Endothelial cell of umbilical vein (primary cell): ENCODE measurements around the gene GRIFIN.

Source experiments
- CTCF ChIP-seq, 2 donors: IDR thresholded peaks; 1 replicate in 1 of 2; 2 replicates in 1 of 2; pipeline ENCODE4 v1.5.1; 2011; ENCODE audit warnings: low read length in 2 of 2, mild to moderate bottlenecking in 2 of 2, moderate library complexity in 2 of 2, control low read depth in 1 of 2, inconsistent platforms in 1 of 2, low read depth in 1 of 2; ENCODE audit not compliant: insufficient read depth in 1 of 2; ENCODE audit errors: extremely low read depth in 1 of 2
- EZH2 ChIP-seq: IDR thresholded peaks from 2 replicates; pipeline ENCODE4 v1.6.1; 2012; ENCODE audit warnings: borderline replicate concordance, low read depth, mild to moderate bottlenecking, moderate library complexity, low read length, inconsistent platforms; ENCODE audit not compliant: severe bottlenecking
- FOS ChIP-seq: IDR thresholded peaks from 2 replicates; pipeline ENCODE4 v1.6.1; 2011; ENCODE audit warnings: mild to moderate bottlenecking, low read length, moderate library complexity, borderline replicate concordance; ENCODE audit not compliant: insufficient read depth
- JUN ChIP-seq: IDR thresholded peaks from 2 replicates; pipeline ENCODE4 v1.6.1; 2011; ENCODE audit warnings: borderline replicate concordance, low read depth; ENCODE audit not compliant: insufficient read length, insufficient read depth
- MAX ChIP-seq: IDR thresholded peaks from 2 replicates; pipeline ENCODE4 v1.6.1; 2011; ENCODE audit not compliant: insufficient read depth, insufficient read length
- MYC ChIP-seq: IDR thresholded peaks from one replicate; pipeline ENCODE4 v1.6.1; 2011; ENCODE audit warnings: mild to moderate bottlenecking, low read depth, low read length
- POLR2A ChIP-seq: IDR thresholded peaks from 2 replicates; pipeline ENCODE4 v1.6.1; 2012; ENCODE audit warnings: low read depth, mild to moderate bottlenecking, control low read depth, low read length
- POLR2AphosphoS5 ChIP-seq: IDR thresholded peaks from 2 replicates; pipeline ENCODE4 v1.6.1; 2012; ENCODE audit warnings: low read depth, mild to moderate bottlenecking, control low read depth, low read length, moderate library complexity; ENCODE audit not compliant: insufficient read depth

GRCh38 chr7:2487586-2488271, 11.5 kb upstream of the GRIFIN start:
- no peak for TF ChIP-seq EZH2
- TF ChIP-seq CTCF (IDR thresholded peaks at IDR 0.05; ENCODE audit: extremely low read depth in 1 of 2, insufficient read depth in 1 of 2, low read depth in 1 of 2, low read length in 2 of 2), result no peak
- no peak for TF ChIP-seq POLR2AphosphoS5
- no peak for TF ChIP-seq MAX
- no peak for TF ChIP-seq FOS
- TF ChIP-seq POLR2A, result no peak
- no peak for TF ChIP-seq JUN
- no peak for TF ChIP-seq MYC
